GM18870 (cell line): ENCODE measurements around the gene APOA1.

Source experiments
- ATAC-seq: cut with Tn5 transposase; IDR thresholded peaks from one replicate; pipeline ENCODE4 v1.9.1; 2021; ENCODE audit warnings: moderate library complexity; ENCODE audit not compliant: unreplicated experiment

The APOA1 gene

GRCh38 chr11:116837231-116838091, at the start of gene APOA1:
APOA1 (minus strand) TSS chr11:116837622; CDS start chr11:116837387, 235 bp downstream.
- no peak for ATAC-seq

GRCh38 chr11:116885951-116886655, 48.7 kb upstream of the APOA1 start:
- ATAC-seq, result no peak

DNA sequence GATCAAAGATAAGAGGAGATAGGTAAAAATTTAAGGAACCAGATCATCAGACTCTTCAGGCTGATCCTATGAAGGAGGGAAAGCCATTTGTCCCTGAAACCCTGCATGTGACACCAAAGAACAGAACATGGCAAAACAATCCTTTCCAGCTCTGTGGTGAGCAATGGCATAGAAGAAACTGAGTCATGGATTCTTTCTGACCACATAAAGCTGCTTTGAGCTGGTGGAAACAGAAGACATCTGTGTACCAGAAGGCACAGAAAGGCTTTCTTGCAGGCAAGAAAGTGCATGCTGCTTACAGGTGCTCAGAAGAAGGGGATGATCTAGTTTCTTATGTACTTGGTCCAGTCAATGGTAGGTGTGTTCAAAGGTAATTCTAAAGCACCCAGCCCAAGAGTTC, 45.0 kb upstream of the APOA1 start:
- no peak for ATAC-seq

GRCh38 chr11:116881143-116881542, 43.7 kb upstream of the APOA1 start:
- ATAC-seq, result no peak

- no peak for ATAC-seq
Observed at GRCh38 chr11:116879800-116880625, 42.6 kb upstream of the APOA1 start.

DNA sequence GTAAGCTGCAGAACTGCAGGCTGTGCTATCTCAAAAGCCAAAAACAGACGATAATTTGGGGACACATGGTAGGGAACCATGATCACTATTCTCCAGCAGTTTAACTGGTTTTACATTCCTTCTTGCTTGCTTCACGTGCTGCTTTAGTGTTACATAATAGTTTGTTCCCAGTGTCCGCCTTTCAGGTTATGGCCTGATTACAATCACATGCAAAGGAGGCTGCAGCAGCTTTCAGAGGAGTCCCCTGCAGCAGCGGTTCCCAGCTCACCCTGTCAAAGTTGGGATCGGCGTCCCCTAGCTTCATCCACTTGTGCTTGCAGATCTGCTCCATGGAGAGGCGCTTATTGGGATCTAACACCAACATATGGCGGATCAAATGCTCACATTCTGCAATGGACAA, 39.2 kb upstream of the APOA1 start:
- no peak for ATAC-seq

DNA sequence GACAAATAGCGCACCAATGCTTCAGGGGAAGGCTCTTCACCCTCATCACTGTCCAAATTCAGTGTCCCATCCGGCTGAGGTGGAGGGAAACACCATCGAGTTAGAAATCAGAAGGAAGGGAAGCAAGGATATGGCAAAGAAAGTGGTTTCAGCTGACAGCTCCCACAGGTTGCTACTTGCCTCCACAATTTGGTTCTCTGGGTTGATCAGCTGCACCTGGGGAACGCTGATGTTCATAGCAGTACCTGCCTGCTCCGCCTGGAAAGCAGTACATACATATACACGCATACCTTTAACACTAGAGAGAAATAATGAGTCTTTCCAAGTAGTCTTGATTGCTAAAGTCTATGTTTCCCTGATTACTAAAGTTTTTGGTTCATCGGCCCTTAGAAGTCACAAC, 37.8 kb upstream of the APOA1 start:
- no peak for ATAC-seq

DNA sequence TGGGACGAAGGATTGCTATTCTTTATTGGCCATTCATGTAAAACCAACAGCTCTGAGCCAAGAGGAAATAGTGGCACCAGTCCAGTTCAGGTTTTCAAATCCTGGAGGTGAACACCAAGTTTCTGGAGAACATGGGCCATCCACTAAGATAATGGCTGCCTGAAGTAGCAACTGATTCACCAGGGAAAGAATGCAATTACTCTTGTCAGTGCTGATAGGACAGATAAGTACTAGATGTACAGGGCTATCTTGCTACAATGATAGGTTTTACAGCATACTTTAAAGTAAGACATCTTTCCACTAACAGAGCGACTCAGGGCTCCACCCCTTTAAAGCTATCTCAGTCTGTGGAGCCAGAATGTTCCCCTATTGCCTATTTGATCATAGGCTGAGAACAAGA, 36.8 kb upstream of the APOA1 start:
- ATAC-seq, result no peak

DNA sequence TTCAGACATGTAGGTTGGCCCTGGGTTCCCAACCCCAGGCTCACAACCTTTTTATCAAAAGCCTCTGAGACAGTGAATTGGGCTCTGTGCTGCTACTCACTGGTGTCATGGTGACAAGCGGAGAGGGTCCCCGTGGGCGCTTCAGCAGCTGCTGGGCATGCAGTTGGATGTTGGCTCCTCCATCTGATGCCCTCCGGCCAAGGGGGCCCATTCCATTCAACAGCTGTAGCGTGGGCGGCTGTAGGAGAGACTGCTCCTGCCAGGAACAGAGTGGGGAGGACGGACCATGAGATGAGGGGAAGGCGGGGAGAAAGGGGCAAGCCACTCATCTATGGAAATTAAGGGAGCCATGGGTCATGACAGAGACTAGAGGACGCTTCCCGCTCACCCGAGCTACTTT, 36.0 kb upstream of the APOA1 start:
- no peak for ATAC-seq

GRCh38 chr11:116871248-116871647, 33.8 kb upstream of the APOA1 start:
- no peak for ATAC-seq

GRCh38 chr11:116870054-116870453, 32.6 kb upstream of the APOA1 start:
- no peak for ATAC-seq

GRCh38 chr11:116869610-116870009, 32.2 kb upstream of the APOA1 start:
- no peak for ATAC-seq

- no peak for ATAC-seq
Observed at GRCh38 chr11:116868066-116868465, 30.6 kb upstream of the APOA1 start.

DNA sequence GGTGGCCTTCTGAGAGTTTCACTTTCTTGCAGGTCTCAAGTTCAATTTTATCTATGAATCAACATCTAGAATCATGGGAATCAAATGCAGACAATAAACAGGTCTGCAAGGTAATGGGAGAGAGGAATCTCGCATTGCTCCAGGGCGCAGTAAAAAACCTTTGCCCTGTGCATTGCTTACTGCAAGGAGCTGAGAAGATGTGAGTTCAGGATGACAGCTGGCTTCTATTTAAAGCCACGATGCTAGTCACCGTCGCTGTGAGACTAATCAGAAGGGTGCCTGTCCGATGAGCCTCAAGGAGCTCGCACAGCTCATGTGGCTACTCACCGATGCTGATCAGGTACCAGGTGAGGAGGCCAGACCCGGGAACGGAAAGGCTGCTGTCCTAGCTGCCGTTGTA, 30.2 kb upstream of the APOA1 start:
- ATAC-seq, result no peak

DNA sequence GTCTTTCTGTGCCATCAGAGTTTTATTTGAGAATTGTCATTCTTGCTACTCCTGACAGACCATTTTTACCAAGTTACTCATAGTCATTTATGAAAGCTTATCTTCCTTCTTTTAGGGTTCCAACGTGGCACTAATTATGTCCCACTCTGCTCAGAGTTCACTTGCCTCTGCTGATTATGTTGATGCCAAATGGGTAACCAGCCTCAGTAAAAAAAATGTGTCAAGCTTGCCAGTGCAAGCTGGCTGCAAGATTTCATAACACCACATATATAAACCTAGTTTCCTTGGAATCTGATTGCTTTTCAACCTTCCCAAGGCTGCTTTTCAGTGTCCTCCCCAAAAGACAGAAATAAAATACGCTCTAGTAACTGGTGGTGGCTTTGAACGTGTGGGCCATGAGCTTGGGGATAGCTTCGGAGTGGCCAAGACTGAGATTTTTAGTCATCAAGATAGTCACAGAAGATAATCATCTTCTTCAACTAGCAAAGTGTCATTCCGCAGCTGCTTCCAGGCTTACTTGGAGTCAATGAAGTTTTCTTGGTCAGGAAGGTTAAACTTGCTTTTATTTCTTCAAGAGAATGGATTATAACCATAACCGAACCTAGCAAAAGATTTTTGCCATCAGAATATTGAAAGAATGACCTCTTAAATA, 29.5 kb upstream of the APOA1 start:
- no peak for ATAC-seq

DNA sequence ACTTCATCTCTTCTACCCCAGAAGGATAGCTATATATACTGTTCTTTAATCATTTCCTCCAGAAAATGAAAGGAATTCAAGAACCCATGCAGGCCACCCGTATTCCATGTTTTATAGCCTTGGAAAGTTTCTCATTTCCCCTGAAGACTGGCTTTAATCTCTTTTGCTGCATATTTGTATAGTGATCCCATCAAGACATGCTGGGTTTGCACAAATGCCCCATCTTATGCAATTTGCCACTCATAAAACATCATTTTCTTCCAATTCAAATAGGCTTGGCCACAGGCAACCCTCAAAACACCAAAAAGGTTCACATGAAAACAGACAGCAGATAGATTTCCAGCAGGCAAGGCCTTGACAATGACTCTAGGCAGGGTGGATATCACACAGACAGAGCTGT, 28.3 kb upstream of the APOA1 start:
- no peak for ATAC-seq

DNA sequence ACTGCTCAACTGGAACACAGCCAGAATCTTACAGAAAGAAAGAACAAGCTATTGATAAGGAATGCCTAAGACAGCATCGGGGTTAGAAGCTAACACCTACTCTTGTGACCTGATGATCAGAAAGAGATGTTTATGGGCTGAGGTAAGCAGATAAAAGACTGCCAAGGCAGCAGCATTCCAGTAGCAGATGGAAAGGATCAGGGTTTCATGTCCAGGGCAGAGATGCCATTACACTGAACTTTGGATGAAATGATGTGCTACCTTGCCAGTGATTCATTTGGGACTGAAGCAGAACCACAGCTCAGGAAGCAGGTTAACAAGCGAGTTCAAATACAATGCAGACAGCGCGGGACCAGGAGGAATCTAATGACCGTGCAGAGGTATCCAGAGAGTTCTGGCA, 27.1 kb upstream of the APOA1 start:
- no peak for ATAC-seq

DNA sequence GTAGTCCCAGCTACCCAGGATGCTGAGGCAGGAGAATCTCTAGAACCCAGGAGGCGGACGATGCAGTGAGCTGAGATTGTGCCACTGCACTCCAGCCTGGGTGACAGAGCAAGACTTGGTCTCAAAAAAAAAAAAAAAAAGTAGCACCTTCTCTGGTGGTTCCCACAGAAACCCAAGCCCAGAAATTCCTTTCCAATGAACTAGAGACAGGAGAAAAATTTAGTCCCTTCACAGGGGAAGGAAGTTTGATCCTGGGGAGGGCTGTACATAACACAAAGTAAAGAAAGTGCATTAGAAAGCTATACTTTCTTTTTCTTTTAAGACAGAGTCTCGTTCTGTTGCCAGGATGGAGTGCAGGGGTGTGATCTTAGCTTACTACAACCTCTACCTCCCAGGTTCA, 25.5 kb upstream of the APOA1 start:
- no peak for ATAC-seq

DNA sequence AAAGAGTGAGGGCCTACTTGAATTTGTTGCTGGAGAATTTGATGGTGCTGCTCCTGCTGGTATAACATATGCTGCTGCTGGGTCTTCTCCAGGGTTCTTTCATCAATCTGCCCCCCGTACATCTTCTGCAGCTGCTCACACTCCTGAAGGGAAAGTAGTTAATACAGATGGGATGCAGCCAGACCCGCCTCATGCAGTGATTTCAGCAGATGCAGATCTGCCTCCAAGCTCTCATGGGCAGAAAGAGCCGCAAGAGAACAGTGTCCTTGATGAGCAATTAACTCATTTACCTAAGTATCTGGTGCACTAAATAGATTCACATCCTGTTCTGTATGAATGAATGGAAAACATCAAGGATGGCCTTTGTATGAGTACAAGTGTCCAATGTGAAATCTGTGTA, 24.8 kb upstream of the APOA1 start:
- no peak for ATAC-seq

DNA sequence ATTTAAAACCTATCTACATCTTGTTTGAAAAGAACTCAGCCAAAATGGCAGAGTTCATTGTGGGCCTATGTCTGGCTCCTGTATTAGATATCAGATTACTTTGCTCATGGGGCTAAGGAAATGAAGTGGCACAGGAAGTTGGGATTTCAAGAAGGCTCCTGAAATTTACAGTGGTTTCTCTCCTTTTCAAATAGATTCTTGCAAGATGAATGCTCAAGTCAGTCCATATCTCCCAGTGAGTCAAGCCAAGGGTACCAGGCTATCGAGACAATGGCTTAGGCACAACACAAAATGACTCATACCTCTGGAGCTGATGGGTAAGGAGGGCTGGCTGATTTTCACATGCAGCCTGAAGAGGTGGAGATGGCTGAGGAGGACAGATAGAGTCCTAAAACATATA, 24.1 kb upstream of the APOA1 start:
- no peak for ATAC-seq

DNA sequence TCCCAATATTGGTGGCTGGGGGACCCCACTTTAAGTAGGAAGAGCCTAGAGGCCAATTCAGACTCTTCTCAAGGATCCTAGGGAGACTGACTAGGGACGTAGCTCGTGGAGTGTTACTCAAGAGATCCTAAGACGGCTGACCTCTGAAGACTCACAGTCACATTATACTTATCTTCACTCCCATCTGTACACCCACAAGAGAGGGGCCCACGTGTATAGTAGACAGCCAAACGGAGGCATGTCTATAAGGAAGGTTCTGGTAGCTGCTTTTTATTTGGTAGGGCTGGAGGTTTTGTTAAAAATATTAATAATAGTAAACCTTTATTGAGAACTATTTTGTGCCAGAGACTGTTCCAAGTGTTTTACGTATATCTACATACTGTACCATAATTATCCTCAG, 22.9 kb upstream of the APOA1 start:
- no peak for ATAC-seq
